IPS-15b (cell line): ENCODE data around the gene SH2B2.
"Not testable (repeated sequence)": the region's sequence is repeated elsewhere in the genome, so short reads cannot be mapped to it uniquely, and the experiment has no call there.

ENCODE experiments used
- H3K27me3 ChIP-seq: one replicate; pipeline ENCODE4 v1.6.1; 2013; ENCODE audit warnings: low read length; ENCODE audit not compliant: control insufficient read depth, insufficient read depth
- H3K36me3 ChIP-seq: one replicate; pipeline ENCODE4 v1.6.1; 2013; ENCODE audit warnings: low read length; ENCODE audit not compliant: control insufficient read depth, insufficient read depth
- H3K4me1 ChIP-seq: one replicate; pipeline ENCODE4 v1.6.1; 2013; ENCODE audit warnings: mild to moderate bottlenecking, low read length; ENCODE audit not compliant: control insufficient read depth, insufficient read depth
- H3K4me3 ChIP-seq: one replicate; pipeline ENCODE4 v1.5.1; 2013; ENCODE audit warnings: low read depth, low read length
- H3K9ac ChIP-seq: one replicate; pipeline ENCODE4 v1.6.1; 2013; ENCODE audit warnings: low read depth, mild to moderate bottlenecking, low read length
- H3K9me3 ChIP-seq: one replicate; pipeline ENCODE4 v1.6.1; 2013; ENCODE audit warnings: mild to moderate bottlenecking, low read length; ENCODE audit not compliant: control insufficient read depth, insufficient read depth

The SH2B2 gene

GRCh38 chr7:102320601-102321350 is 34.1 kb downstream of the SH2B2 start:
- Histone ChIP-seq H3K9ac (no peak overlapping the region), H3K4me3 (no peak overlapping the region), H3K27me3 (no peaks in the 10 kb centered on the region), H3K4me1 (peaks cover 8% of the 10 kb centered on the region), H3K9me3 (no peaks in the 10 kb centered on the region), H3K36me3 (no peaks in the 10 kb centered on the region)

- no peaks in the 10 kb centered on the region for H3K9me3 ChIP-seq
- H3K9ac ChIP-seq = no peak overlapping the region
- peaks cover 8% of the 10 kb centered on the region for H3K4me1 ChIP-seq
- H3K27me3 ChIP-seq = no peaks in the 10 kb centered on the region
- H3K36me3 ChIP-seq = no peaks in the 10 kb centered on the region
- H3K4me3 ChIP-seq = no peak overlapping the region
These were observed 34.9 kb downstream of the SH2B2 start for GRCh38 chr7:102321351-102322201.

GRCh38 chr7:102322202-102322715 is 35.6 kb downstream of the SH2B2 start:
- peaks cover 6% of the 10 kb centered on the region for H3K4me1 ChIP-seq

GRCh38 chr7:102323914-102324195 is 37.2 kb downstream of the SH2B2 start:
- H3K9me3 ChIP-seq = no peaks in the 10 kb centered on the region
- H3K27me3 ChIP-seq = no peaks in the 10 kb centered on the region
- peaks cover 2% of the 10 kb centered on the region for H3K4me1 ChIP-seq
- H3K4me3 ChIP-seq = no peak overlapping the region
- no peaks in the 10 kb centered on the region for H3K36me3 ChIP-seq
- H3K9ac ChIP-seq = no peak overlapping the region

More at GRCh38 chr7:102322202-102322715, 35.6 kb downstream of the SH2B2 start:
- no peaks in the 10 kb centered on the region for H3K9me3 ChIP-seq
- H3K36me3 ChIP-seq = no peaks in the 10 kb centered on the region
- no peaks in the 10 kb centered on the region for H3K27me3 ChIP-seq
- no peak overlapping the region for H3K9ac ChIP-seq
- no peak overlapping the region for H3K4me3 ChIP-seq

GRCh38 chr7:102325106-102325505 is 38.4 kb downstream of the SH2B2 start:
- not testable (repeated sequence) for H3K36me3 ChIP-seq, H3K9me3 ChIP-seq, H3K4me3 ChIP-seq, H3K27me3 ChIP-seq, H3K9ac ChIP-seq, H3K4me1 ChIP-seq

GRCh38 chr7:102326157-102326889 is 39.7 kb downstream of the SH2B2 start:
- no peaks in the 10 kb centered on the region for H3K4me1 ChIP-seq
- H3K9ac ChIP-seq = no peak overlapping the region
- no peak overlapping the region for H3K4me3 ChIP-seq
- H3K27me3 ChIP-seq = no peaks in the 10 kb centered on the region
- H3K9me3 ChIP-seq = no peaks in the 10 kb centered on the region
- H3K36me3 ChIP-seq = no peaks in the 10 kb centered on the region

- not testable (repeated sequence) for H3K4me1 ChIP-seq, H3K27me3 ChIP-seq, H3K9me3 ChIP-seq, H3K9ac ChIP-seq, H3K36me3 ChIP-seq, H3K4me3 ChIP-seq
These were observed 40.5 kb downstream of the SH2B2 start for GRCh38 chr7:102327183-102327582.

GRCh38 chr7:102328863-102329262 is 42.2 kb downstream of the SH2B2 start:
- not testable (repeated sequence) for H3K4me3 ChIP-seq, H3K4me1 ChIP-seq, H3K9me3 ChIP-seq, H3K27me3 ChIP-seq, H3K9ac ChIP-seq, H3K36me3 ChIP-seq

GRCh38 chr7:102329366-102329765 is 42.7 kb downstream of the SH2B2 start:
- H3K36me3 ChIP-seq, H3K9me3 ChIP-seq, H3K9ac ChIP-seq, H3K4me3 ChIP-seq, H3K27me3 ChIP-seq, H3K4me1 ChIP-seq: not testable (repeated sequence)

- not testable (repeated sequence) for H3K9me3 ChIP-seq, H3K4me1 ChIP-seq, H3K36me3 ChIP-seq, H3K27me3 ChIP-seq, H3K9ac ChIP-seq, H3K4me3 ChIP-seq
These were observed 44.2 kb downstream of the SH2B2 start for GRCh38 chr7:102330666-102331460.

GRCh38 chr7:102335574-102335973 is 48.9 kb downstream of the SH2B2 start:
- not testable (repeated sequence) for H3K4me3 ChIP-seq, H3K4me1 ChIP-seq, H3K9me3 ChIP-seq, H3K9ac ChIP-seq, H3K36me3 ChIP-seq, H3K27me3 ChIP-seq
